SU-DHL-6 (cell line): Measurements from ENCODE around the gene CHAT.

Experiments
- H2AFZ ChIP-seq: fragments of 200-600 bp; sonication (generic); 2 replicates; pipeline ENCODE4 v1.6.1; 2014; ENCODE audit warnings: low read depth, mild to moderate bottlenecking, moderate library complexity, mixed read lengths, antibody characterized with exemption, low read length; ENCODE audit not compliant: severe bottlenecking
- H3F3A ChIP-seq: fragments of 200-600 bp; shearing (Covaris generic); 2 replicates; pipeline ENCODE4 v1.6.0; 2016; ENCODE audit warnings: antibody characterized with exemption, mild to moderate bottlenecking; ENCODE audit not compliant: insufficient read depth
- H3K27ac ChIP-seq: fragments of 200-600 bp; sonication (generic); 2 replicates; pipeline ENCODE4 v1.5.1; 2016; ENCODE audit warnings: low read depth, mild to moderate bottlenecking, low read length, moderate library complexity, mixed read lengths
- H3K27me3 ChIP-seq: fragments of 200-600 bp; sonication (generic), shearing (Covaris generic); 2 replicates; pipeline ENCODE4 v1.6.0; 2014; ENCODE audit warnings: mild to moderate bottlenecking, low read length
- H3K36me3 ChIP-seq: fragments of 200-600 bp; sonication (generic); 2 replicates; pipeline ENCODE4 v1.6.1; 2014; ENCODE audit warnings: mild to moderate bottlenecking, low read length, mixed read lengths
- H3K4me2 ChIP-seq: fragments of 300-600, 200-600 bp; shearing (Covaris generic), sonication (generic); 2 replicates; pipeline ENCODE4 v1.6.0; 2014; ENCODE audit warnings: low read length, low read depth, mild to moderate bottlenecking; ENCODE audit not compliant: poor library complexity, severe bottlenecking
- H3K4me3 ChIP-seq: fragments of 200-600 bp; sonication (generic); 2 replicates; pipeline ENCODE4 v1.5.1; 2014; ENCODE audit warnings: antibody characterized with exemption, low read length, mild to moderate bottlenecking, mixed read lengths; ENCODE audit not compliant: insufficient read depth, poor library complexity, severe bottlenecking
- H3K79me2 ChIP-seq: fragments of 200-600 bp; sonication (generic); 2 replicates; pipeline ENCODE4 v1.6.1; 2014; ENCODE audit warnings: mild to moderate bottlenecking, low read length, moderate library complexity; ENCODE audit not compliant: insufficient read depth
- H3K9ac ChIP-seq: fragments of 200-600 bp; sonication (generic); 2 replicates; pipeline ENCODE4 v1.7.0; 2014; ENCODE audit warnings: mild to moderate bottlenecking, low read length
- H3K9me2 ChIP-seq: fragments of 200-600 bp; sonication (generic); replicated peaks from 2 replicates; pipeline ENCODE4 v1.6.1; 2014; ENCODE audit warnings: low read length; ENCODE audit not compliant: insufficient read depth
- H3K9me3 ChIP-seq: fragments of 200-600 bp; sonication (generic); 2 replicates; pipeline ENCODE4 v1.6.1; 2014; ENCODE audit warnings: low read length, mixed read lengths; ENCODE audit not compliant: insufficient read depth
- H4K20me1 ChIP-seq: fragments of 200-600 bp; sonication (generic); 2 replicates; pipeline ENCODE4 v1.6.1; 2014; ENCODE audit warnings: low read depth, mild to moderate bottlenecking, antibody characterized with exemption, low read length, moderate library complexity, mixed read lengths
- EZH2phosphoT487 ChIP-seq: fragments of 200-600 bp; sonication (generic), shearing (Covaris generic); conservative IDR thresholded peaks from 2 replicates; pipeline ENCODE4 v1.6.1; 2018; ENCODE audit warnings: mild to moderate bottlenecking, antibody characterized with exemption, low read length, moderate library complexity, mixed read lengths
- TF ChIP-seq, protein P1 (sequence below): fragments of 200-600 bp; sonication (generic); IDR thresholded peaks from one replicate; pipeline ENCODE4 v1.5.1; 2017; ENCODE audit warnings: antibody characterized with exemption, mild to moderate bottlenecking, low read length, moderate library complexity; ENCODE audit not compliant: insufficient read depth, poor library complexity, severe bottlenecking

The CHAT gene

GRCh38 chr10:49596836-49597235 lies 17.0 kb upstream of the CHAT start:
- Histone ChIP-seq H4K20me1 (no peaks in the 10 kb centered on the region), H3K27me3 (no peaks in the 10 kb centered on the region), H3K9me3 (no peaks in the 10 kb centered on the region), H3K79me2 (no peaks in the 10 kb centered on the region), H3K9me2 (no peaks in the 10 kb centered on the region), H3K36me3 (no peaks in the 10 kb centered on the region), H3K27ac (no peak overlapping the region), H3K4me3 (no peak overlapping the region), H3F3A (no peaks in the 10 kb centered on the region), H3K9ac (no peak overlapping the region), H3K4me2 (no peak overlapping the region), H2AFZ (no peak overlapping the region)
- no peak for TF ChIP-seq EZH2phosphoT487
- TF ChIP-seq, protein P1, sequence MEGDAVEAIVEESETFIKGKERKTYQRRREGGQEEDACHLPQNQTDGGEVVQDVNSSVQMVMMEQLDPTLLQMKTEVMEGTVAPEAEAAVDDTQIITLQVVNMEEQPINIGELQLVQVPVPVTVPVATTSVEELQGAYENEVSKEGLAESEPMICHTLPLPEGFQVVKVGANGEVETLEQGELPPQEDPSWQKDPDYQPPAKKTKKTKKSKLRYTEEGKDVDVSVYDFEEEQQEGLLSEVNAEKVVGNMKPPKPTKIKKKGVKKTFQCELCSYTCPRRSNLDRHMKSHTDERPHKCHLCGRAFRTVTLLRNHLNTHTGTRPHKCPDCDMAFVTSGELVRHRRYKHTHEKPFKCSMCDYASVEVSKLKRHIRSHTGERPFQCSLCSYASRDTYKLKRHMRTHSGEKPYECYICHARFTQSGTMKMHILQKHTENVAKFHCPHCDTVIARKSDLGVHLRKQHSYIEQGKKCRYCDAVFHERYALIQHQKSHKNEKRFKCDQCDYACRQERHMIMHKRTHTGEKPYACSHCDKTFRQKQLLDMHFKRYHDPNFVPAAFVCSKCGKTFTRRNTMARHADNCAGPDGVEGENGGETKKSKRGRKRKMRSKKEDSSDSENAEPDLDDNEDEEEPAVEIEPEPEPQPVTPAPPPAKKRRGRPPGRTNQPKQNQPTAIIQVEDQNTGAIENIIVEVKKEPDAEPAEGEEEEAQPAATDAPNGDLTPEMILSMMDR, result no peak

GRCh38 chr10:49597426-49598163 lies 16.2 kb upstream of the CHAT start:
- no peaks in the 10 kb centered on the region for H3K36me3 ChIP-seq
- no peak overlapping the region for H3K4me3 ChIP-seq
- no peak overlapping the region for H2AFZ ChIP-seq
- H4K20me1 ChIP-seq, result no peaks in the 10 kb centered on the region
- no peak overlapping the region for H3K9ac ChIP-seq
- no peak overlapping the region for H3K4me2 ChIP-seq
- H3F3A ChIP-seq, result no peaks in the 10 kb centered on the region
- H3K79me2 ChIP-seq, result no peaks in the 10 kb centered on the region
- no peaks in the 10 kb centered on the region for H3K9me3 ChIP-seq
- H3K27ac ChIP-seq, result no peak overlapping the region
- no peak for TF ChIP-seq EZH2phosphoT487
- TF ChIP-seq, protein P1, result no peak
- H3K27me3 ChIP-seq, result no peaks in the 10 kb centered on the region
- H3K9me2 ChIP-seq, result no peaks in the 10 kb centered on the region

GRCh38 chr10:49598164-49598856 lies 15.5 kb upstream of the CHAT start:
- H4K20me1 ChIP-seq, result no peaks in the 10 kb centered on the region
- H3K4me2 ChIP-seq, result no peak overlapping the region
- H3K4me3 ChIP-seq, result no peak overlapping the region
- no peak overlapping the region for H2AFZ ChIP-seq
- no peaks in the 10 kb centered on the region for H3F3A ChIP-seq
- TF ChIP-seq EZH2phosphoT487, result no peak
- TF ChIP-seq, protein P1, result no peak
- H3K27ac ChIP-seq, result no peak overlapping the region
- no peaks in the 10 kb centered on the region for H3K36me3 ChIP-seq
- H3K9ac ChIP-seq, result no peak overlapping the region
- no peaks in the 10 kb centered on the region for H3K9me3 ChIP-seq
- H3K9me2 ChIP-seq, result no peaks in the 10 kb centered on the region
- no peaks in the 10 kb centered on the region for H3K79me2 ChIP-seq
- no peaks in the 10 kb centered on the region for H3K27me3 ChIP-seq
